22Rv1 (cell line): ENCODE measurements around the gene INSYN1.

ENCODE experiments used
- ZFX ChIP-seq: fragments of 450-650 bp; IDR thresholded peaks from 2 replicates; pipeline ENCODE4 v1.6.1; 2017; ENCODE audit warnings: antibody characterized with exemption, borderline replicate concordance
- TF ChIP-seq, protein P1 (sequence below): fragments of 450-650 bp; IDR thresholded peaks from 2 replicates; pipeline ENCODE4 v1.5.1; 2017; ENCODE audit warnings: mild to moderate bottlenecking

GRCh38 chr15:73722425-73722824 lies 30.7 kb downstream of the INSYN1 start:
- TF ChIP-seq, protein P1, sequence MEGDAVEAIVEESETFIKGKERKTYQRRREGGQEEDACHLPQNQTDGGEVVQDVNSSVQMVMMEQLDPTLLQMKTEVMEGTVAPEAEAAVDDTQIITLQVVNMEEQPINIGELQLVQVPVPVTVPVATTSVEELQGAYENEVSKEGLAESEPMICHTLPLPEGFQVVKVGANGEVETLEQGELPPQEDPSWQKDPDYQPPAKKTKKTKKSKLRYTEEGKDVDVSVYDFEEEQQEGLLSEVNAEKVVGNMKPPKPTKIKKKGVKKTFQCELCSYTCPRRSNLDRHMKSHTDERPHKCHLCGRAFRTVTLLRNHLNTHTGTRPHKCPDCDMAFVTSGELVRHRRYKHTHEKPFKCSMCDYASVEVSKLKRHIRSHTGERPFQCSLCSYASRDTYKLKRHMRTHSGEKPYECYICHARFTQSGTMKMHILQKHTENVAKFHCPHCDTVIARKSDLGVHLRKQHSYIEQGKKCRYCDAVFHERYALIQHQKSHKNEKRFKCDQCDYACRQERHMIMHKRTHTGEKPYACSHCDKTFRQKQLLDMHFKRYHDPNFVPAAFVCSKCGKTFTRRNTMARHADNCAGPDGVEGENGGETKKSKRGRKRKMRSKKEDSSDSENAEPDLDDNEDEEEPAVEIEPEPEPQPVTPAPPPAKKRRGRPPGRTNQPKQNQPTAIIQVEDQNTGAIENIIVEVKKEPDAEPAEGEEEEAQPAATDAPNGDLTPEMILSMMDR, result no peak
- no peak for TF ChIP-seq ZFX
